Activated CD4-positive, alpha-beta T cell treated with anti-CD3 and anti-CD28 coated beads, Interleukin-2, amount 10 ng/mL, durations not matched to agents 24 days and 14 days (primary cell): Measurements from ENCODE around the gene HMGCL. TPM values are rescaled to one million over a fixed set of nuclear protein-coding genes. Genes with fewer than 3 reads are reported as not detected.
A peak's percentile ranks its signal among the peaks of the same experiment; 100 is the strongest.
"Not testable (repeated sequence)": the region's sequence is repeated elsewhere in the genome, so short reads cannot be mapped to it uniquely, and the experiment has no call there.

Source experiments
- DNase-seq: peaks from one replicate; pipeline ENCODE4 v3.0.0; 2022
- H3K27ac Mint-ChIP-seq: one replicate; pipeline ENCODE4 v1.8.0; 2022; ENCODE audit warnings: mild to moderate bottlenecking, mixed read lengths
- H3K27me3 Mint-ChIP-seq: one replicate; pipeline ENCODE4 v1.8.0; 2022; ENCODE audit warnings: mixed read lengths
- H3K36me3 Mint-ChIP-seq: one replicate; pipeline ENCODE4 v1.8.0; 2022; ENCODE audit warnings: low read depth, mild to moderate bottlenecking, mixed read lengths
- H3K4me1 Mint-ChIP-seq: one replicate; pipeline ENCODE4 v1.8.0; 2021; ENCODE audit warnings: mixed read lengths
- H3K4me3 Mint-ChIP-seq: one replicate; pipeline ENCODE4 v1.8.0; 2022; ENCODE audit warnings: mild to moderate bottlenecking, moderate library complexity, mixed read lengths
- H3K9me3 Mint-ChIP-seq: one replicate; pipeline ENCODE4 v1.8.0; 2021; ENCODE audit warnings: mixed read lengths
- intact Hi-C: fragments of 100-400 bp; cut with micrococcal nuclease; formaldehyde crosslinking; loops from one replicate; pipeline ENCODE4 v1.15.1; 2023
- total RNA-seq: library from RNA; stranded (reverse); gene quantifications from 2 replicates; pipeline ENCODE4 v1.2.3, GENCODE V29; 2022

HMGCL gene
- total RNA-seq, 1 donor from 2014 or later: 20.4 TPM

GRCh38 chr1:23790696-23791515 is 34.3 kb downstream of the HMGCL start, which contains the start of gene LYPLA2:
LYPLA2 (plus strand) TSS chr1:23791145; CDS start chr1:23792683, 1,538 bp downstream.
- H3K36me3 Mint-ChIP-seq: peaks cover 55% of the 10 kb centered on the region
- peak within 1 kb of the TSS; percentile 91 for H3K27ac Mint-ChIP-seq
- peaks cover 23% of the 10 kb centered on the region for H3K4me1 Mint-ChIP-seq
- no peaks in the 10 kb centered on the region for H3K9me3 Mint-ChIP-seq
- DNase-seq: peak; percentile 97
- no peaks in the 10 kb centered on the region for H3K27me3 Mint-ChIP-seq
- H3K4me3 Mint-ChIP-seq: peak within 1 kb of the TSS; percentile 92
- intact Hi-C loops: loop anchor here (1.0 kb wide), 2 partner anchors 9 to 13 kb away; partner anchors contain the start of genes GALE and PITHD1

DNA sequence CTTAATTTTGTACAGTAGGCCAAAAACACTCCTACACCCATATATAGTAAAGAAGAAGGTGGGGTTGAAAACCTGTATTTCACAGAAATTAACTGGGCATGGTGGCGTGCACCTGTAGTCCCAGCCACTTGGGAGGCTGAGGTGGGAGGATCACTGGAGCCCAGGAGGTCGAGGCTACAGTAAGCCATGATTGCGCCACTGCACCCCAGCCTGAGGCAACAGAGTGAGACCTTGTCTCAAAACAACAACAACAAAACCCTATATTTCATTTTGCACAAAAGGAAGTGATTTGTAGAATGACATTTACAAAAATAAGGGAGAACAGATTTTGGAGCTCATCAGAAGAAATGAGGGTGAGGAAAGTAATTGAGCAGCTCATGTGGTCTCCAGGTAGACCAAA is 36.5 kb downstream of the HMGCL start:
- Mint-ChIP-seq H3K27me3 (no peaks in the 10 kb centered on the region), H3K9me3 (no peaks in the 10 kb centered on the region), H3K27ac (no peak overlapping the region), H3K36me3 (peaks cover 56% of the 10 kb centered on the region), H3K4me1 (peaks cover 22% of the 10 kb centered on the region), H3K4me3 (no peak overlapping the region)
- intact Hi-C loops: no loop called here
- no peak for DNase-seq

- H3K27ac Mint-ChIP-seq: no peak overlapping the region
- intact Hi-C loops: no loop called here
- H3K4me3 Mint-ChIP-seq: no peak overlapping the region
- H3K4me1 Mint-ChIP-seq: peaks cover 20% of the 10 kb centered on the region
- H3K27me3 Mint-ChIP-seq: no peaks in the 10 kb centered on the region
- no peaks in the 10 kb centered on the region for H3K9me3 Mint-ChIP-seq
- DNase-seq: no peak
- peaks cover 53% of the 10 kb centered on the region for H3K36me3 Mint-ChIP-seq
These were observed 37.5 kb downstream of the HMGCL start for GRCh38 chr1:23787701-23788100.

- Mint-ChIP-seq H3K27ac (no peak overlapping the region), H3K4me3 (no peak overlapping the region), H3K9me3 (no peaks in the 10 kb centered on the region), H3K27me3 (no peaks in the 10 kb centered on the region), H3K36me3 (peaks cover 58% of the 10 kb centered on the region), H3K4me1 (peaks cover 12% of the 10 kb centered on the region)
- intact Hi-C loops: no loop called here
- no peak for DNase-seq
These were observed 40.4 kb downstream of the HMGCL start for GRCh38 chr1:23784846-23785245.

- DNase-seq, H3K27me3 Mint-ChIP-seq, intact Hi-C loops, H3K4me3 Mint-ChIP-seq, H3K27ac Mint-ChIP-seq, H3K9me3 Mint-ChIP-seq: not testable (repeated sequence)
- peaks cover 18% of the 10 kb centered on the region for H3K4me1 Mint-ChIP-seq
- peaks cover 55% of the 10 kb centered on the region for H3K36me3 Mint-ChIP-seq
These were observed 42.1 kb downstream of the HMGCL start for GRCh38 chr1:23783141-23783540.

DNA sequence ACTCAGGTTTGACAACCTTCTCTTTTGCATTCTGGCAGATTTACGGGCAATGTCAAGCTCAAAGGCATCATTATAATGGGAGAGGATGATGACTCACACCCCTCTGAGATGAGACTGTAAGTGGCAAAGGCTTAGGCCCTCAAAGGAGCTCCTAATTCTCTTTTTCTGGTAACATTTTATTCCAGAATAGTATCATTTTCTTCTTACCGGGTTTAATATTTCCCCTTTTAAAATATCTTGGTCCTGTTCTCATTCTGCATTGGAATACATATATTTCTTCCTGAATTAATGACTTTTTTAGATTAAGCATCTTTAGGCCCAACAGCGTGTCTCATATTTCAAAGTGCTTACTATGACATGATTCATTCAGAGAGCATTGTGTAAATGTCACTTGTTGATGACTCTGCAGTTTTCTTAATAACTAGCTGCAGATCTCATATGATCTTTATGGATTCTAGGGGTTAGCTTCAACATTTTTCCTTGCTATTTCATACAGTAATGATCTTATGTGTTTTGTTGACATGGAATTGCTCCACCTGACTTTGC is 45.3 kb downstream of the HMGCL start:
- no peak for DNase-seq
- Mint-ChIP-seq H3K27ac (peak overlapping the region; percentile 72), H3K27me3 (no peaks in the 10 kb centered on the region), H3K4me3 (peak overlapping the region; percentile 88), H3K36me3 (peaks cover 27% of the 10 kb centered on the region), H3K4me1 (peaks cover 25% of the 10 kb centered on the region), H3K9me3 (no peaks in the 10 kb centered on the region)
- intact Hi-C loops: no loop called here

- H3K36me3 Mint-ChIP-seq: peaks cover 19% of the 10 kb centered on the region
- H3K4me1 Mint-ChIP-seq: peaks cover 30% of the 10 kb centered on the region
- H3K27me3 Mint-ChIP-seq: no peaks in the 10 kb centered on the region
- peak within 1 kb of the TSS; percentile 88 for H3K4me3 Mint-ChIP-seq
- DNase-seq: peak; percentile 95
- H3K9me3 Mint-ChIP-seq: no peaks in the 10 kb centered on the region
- intact Hi-C loops: loop anchor here (1.0 kb wide), 2 partner anchors 13 to 22 kb away; partner anchors contain the start of genes GALE and LYPLA2
- peak within 1 kb of the TSS; percentile 86 for H3K27ac Mint-ChIP-seq
These were observed 47.0 kb downstream of the HMGCL start, which contains the start of gene PITHD1 for GRCh38 chr1:23777979-23778814. PITHD1 (plus strand) TSS chr1:23778418; CDS start chr1:23778516, 98 bp downstream.

GRCh38 chr1:23776217-23776616 is 49.0 kb downstream of the HMGCL start:
- peaks cover 11% of the 10 kb centered on the region for H3K36me3 Mint-ChIP-seq
- H3K27me3 Mint-ChIP-seq: no peaks in the 10 kb centered on the region
- H3K4me1 Mint-ChIP-seq: peaks cover 27% of the 10 kb centered on the region
- H3K4me3 Mint-ChIP-seq: no peak overlapping the region
- H3K9me3 Mint-ChIP-seq: no peaks in the 10 kb centered on the region
- no peak overlapping the region for H3K27ac Mint-ChIP-seq
- intact Hi-C loops: no loop called here
- no peak for DNase-seq

DNA sequence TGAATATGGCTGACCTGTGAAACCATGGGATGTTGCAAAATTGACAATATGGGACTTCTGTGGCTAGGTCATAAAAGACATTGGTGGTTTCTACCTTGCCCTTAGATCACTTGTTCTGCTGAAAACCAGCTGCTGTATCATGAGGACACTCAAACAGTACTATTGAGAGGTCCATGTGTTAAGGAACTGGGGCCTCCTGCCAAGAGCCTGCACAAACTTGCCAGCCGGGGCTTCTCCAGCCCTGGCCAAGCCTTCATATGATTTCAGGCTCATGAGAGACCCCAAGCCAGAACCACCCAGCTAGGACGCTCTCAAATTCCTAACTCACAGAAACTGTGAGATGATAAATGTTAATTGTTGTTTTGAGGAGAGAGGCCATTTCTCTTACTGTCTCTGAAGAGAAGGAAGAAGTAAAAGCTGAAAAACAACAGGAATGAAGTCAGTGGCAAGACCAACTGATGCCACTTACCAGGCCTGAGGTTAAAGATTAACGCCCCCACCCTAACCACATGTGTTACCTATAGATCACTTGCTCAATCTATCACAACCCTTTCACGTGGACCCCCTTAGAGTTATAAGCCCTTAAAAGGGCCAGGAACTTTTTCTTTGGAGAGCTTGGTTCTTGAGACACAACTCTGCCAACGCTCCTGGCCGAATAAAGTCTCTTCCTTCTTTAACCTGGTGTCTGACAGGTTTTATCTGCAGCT is 50.9 kb downstream of the HMGCL start:
- no peaks in the 10 kb centered on the region for H3K9me3 Mint-ChIP-seq
- H3K27me3 Mint-ChIP-seq: no peaks in the 10 kb centered on the region
- H3K4me1 Mint-ChIP-seq: peaks cover 15% of the 10 kb centered on the region
- no peak overlapping the region for H3K27ac Mint-ChIP-seq
- intact Hi-C loops: no loop called here
- DNase-seq: no peak
- no peak overlapping the region for H3K4me3 Mint-ChIP-seq
- H3K36me3 Mint-ChIP-seq: peaks cover 2% of the 10 kb centered on the region

DNA sequence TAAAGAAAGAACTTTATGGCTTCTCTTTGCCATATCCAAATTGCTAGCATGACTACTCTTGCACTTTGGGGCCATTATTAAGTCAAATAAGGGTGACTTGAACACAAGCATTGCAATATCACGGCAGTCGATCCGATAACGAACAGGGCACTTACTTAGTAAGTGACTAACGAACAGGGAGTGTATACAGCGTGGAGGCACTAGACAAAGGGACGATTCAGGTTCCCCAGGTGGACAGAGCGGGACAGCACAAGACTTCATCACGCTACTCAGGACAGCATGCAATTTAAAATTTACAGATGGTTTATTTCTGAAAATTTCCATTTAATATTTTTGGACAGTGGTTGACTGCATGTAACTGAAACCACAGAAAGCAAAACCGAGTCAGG is 52.4 kb downstream of the HMGCL start:
- no peak overlapping the region for H3K27ac Mint-ChIP-seq
- H3K36me3 Mint-ChIP-seq: peaks cover 1% of the 10 kb centered on the region
- intact Hi-C loops: loop anchor here (1.0 kb wide), 1 partner anchor 144 kb away; no protein-coding TSS in a partner anchor
- no peaks in the 10 kb centered on the region for H3K27me3 Mint-ChIP-seq
- H3K9me3 Mint-ChIP-seq: no peaks in the 10 kb centered on the region
- no peak overlapping the region for H3K4me3 Mint-ChIP-seq
- H3K4me1 Mint-ChIP-seq: peaks cover 12% of the 10 kb centered on the region
- DNase-seq: no peak

GRCh38 chr1:23772049-23772853 is 53.0 kb downstream of the HMGCL start:
- Mint-ChIP-seq H3K4me3 (no peak overlapping the region), H3K36me3 (peaks cover 1% of the 10 kb centered on the region), H3K4me1 (peaks cover 12% of the 10 kb centered on the region), H3K27ac (no peak overlapping the region), H3K9me3 (no peaks in the 10 kb centered on the region), H3K27me3 (no peaks in the 10 kb centered on the region)
- peak; percentile 96 for DNase-seq
- intact Hi-C loops: loop anchor here (1.0 kb wide), 1 partner anchor 145 kb away; no protein-coding TSS in a partner anchor

DNA sequence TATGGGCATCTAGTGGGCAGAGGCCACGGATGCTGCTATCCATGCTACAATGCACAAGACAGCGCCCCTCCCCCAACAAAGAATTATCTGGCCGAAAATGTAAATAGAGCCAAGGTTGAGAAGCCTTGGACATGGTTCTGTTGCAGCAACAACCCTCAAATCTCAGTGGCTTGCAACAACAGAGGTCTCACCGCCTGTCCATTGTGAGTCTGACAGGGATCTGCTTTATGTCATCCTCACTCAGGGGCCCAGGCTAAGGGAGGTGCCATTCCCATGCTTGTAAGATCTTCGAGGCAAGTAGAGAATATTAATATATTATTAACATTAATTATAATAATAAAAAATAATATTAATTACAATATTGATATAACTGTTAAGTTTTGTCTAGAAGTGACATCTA is 56.5 kb downstream of the HMGCL start:
- Mint-ChIP-seq H3K27me3 (no peaks in the 10 kb centered on the region), H3K4me3 (no peak overlapping the region), H3K27ac (no peak overlapping the region), H3K4me1 (peaks cover 4% of the 10 kb centered on the region), H3K9me3 (no peaks in the 10 kb centered on the region), H3K36me3 (peaks cover 5% of the 10 kb centered on the region)
- intact Hi-C loops: no loop called here
- DNase-seq: no peak
